Head of caudate nucleus (tissue), 42 donors: ENCODE measurements around the gene TFR2.

ENCODE experiments used
- DNase-seq, 42 donors: peaks; one replicate each; pipeline versions ENCODE4 v3.0.0 to v3.0.0-alpha.2; 2020 to 2021; ENCODE audit warnings: mixed read lengths in 7 of 42
- intact Hi-C: fragments of 100-400 bp; cut with DNase I; formaldehyde crosslinking; loops from one replicate; pipeline ENCODE4 v1.15.0; 2022

Gene TFR2

DNA sequence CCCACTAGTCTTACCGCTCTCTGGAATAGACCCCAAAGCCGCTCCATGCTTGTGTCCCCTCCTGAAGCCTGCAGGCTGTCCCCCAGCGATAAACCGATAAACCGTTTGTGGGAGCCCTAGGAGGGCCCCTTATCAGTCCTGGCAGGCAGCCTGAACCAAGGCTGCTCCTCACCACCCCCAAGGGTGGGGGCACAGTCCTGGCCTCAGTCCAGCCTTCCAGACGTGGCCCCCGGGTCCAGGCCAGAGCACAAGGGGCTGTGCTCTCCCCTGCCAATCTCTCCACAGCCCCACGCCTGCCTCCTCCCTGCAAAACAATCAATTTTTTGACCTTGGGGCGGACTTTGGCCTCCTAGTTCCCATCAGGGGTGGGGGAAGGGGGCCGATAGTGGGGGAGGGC, at the start of gene TFR2:
TFR2 (minus strand) TSS at position 90 of the 397 bp plus-strand sequence; CDS start at position 47, 43 bp downstream.
- intact Hi-C loops, result no loop called here
- DNase-seq, result no peak

DNA sequence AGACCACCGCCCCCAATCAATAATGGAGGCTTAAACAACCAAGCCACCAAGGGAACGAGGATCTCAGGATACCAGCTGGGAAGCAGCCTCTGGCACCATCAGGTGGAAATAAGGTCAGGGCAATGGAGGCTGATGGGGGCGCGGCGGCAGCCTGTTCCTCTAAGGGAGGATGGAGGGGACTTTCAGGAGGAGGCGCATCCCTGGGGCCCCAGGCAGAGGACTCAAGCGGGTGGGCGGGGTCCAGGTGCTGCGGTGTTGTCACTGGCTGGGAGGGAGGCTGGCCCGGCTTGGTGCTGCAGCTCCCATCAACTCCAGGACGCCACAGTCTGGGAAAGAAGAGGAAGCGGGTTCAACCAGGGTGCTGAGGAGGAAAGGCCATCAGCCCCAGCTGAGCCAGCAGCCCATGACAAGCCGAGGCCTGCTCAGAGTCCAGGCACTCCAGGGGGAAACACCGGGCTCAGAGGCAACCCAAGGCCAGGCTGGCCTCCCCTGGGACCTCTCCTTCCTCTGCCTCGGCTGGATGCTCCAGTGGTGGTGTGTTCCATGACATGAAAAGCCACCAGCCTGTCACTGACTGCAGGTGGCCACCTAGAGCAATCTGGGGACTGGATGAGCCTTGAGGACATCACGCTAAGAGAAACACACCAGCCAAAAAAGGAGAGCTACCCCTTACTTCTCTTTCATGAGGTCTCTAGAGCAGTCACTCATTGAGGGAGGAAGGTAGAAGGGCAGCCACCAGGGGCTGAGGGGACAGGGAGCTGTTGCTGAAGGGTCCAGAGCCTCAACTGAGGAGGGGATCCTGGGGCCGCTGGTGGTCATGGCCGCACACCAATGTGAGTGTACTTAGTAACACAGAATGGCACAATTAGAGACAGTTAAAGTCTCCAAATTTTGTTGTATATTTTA, 48.1 kb upstream of the TFR2 start:
- DNase-seq, result peak in 1 of 42 donors; percentile 24
- intact Hi-C loops, result loop anchor here (10.0 kb wide), 1 partner anchor 215 kb away; the partner anchor contains the start of gene TSC22D4

DNA sequence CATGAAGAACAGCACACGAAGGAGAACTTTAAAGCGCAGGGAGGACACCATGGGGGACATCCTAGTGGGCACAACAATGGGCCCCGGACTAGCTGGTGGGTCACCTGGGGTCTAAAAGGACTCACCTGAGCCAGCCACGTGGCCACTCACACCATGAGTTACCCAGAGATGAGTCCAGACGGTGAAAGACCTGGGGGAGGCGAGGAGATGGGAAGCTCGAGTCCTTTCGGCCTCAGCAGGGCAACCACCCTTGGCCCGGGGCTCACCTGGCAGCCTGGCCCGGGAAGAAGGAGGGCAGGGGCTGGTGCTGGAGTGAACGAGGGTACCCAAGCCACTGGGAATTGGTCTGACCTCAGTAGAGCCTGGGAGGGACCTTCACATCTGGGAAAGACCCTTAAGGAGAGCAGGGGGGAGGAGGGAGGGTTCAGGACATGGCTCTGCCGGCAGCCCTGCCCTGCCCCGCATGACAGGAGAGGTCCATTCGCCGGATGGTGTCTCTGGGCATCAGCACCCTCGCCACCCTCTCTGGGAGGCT, 47.0 kb upstream of the TFR2 start:
- intact Hi-C loops, result loop anchor here (10.0 kb wide), 1 partner anchor 214 kb away; the partner anchor contains the start of gene TSC22D4
- no peak for DNase-seq

DNA sequence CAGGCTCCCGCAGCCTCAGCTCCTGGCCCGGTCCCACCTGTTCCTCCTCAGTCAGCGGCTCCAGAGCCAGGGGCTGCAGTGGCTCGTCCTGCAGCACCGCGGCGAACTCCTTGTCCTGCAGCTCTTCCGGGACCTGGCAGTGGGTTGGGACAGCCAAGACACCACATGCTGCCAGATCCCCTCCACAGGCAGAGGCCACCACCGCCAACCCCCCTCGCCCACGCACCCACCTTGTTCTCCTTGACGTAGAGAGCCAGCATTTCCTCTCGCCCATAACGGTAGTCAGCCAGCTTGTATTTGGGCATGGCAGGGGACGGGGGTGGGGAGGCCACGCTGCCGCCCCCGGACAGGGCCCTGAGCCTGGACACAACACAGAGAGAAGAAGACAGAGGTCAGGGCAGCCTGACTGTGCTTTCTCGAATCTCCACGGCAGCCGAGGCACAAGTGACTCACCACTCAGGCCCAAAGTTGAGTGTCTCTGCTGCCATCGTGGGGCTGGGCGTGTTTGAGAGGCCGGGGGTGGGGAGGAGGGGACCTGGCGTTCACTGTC, 46.5 kb upstream of the TFR2 start:
- intact Hi-C loops, result loop anchor here (10.0 kb wide), 1 partner anchor 213 kb away; the partner anchor contains the start of gene TSC22D4
- DNase-seq, result peak in 1 of 42 donors; percentile 9

DNA sequence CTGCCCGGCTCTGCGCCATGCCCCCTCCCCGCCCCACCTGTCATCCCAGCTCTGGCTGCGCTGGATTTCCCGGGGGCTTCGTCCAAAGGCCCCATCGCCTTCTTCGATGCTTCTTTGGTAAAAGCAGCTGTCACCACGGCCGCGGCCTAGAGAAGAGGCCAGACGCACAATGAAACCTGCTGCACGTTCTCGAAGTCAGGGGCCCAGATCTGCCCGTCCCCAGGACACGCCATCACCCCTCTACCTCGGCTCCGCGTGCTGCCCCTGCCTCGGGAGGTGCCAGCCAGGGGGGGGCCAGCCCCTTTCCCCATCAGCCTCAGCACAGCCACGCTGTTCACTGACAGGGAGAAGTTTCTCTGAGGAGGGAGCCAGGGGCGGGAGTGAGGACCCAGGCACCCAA, 45.9 kb upstream of the TFR2 start:
- peak in 1 of 42 donors; percentile 2 for DNase-seq
- intact Hi-C loops, result loop anchor here (10.0 kb wide), 1 partner anchor 212 kb away; the partner anchor contains the start of gene TSC22D4

- DNase-seq, result no peak
- intact Hi-C loops, result loop anchor here (10.0 kb wide), 1 partner anchor 212 kb away; the partner anchor contains the start of gene TSC22D4
Measured at GRCh38 chr7:100686822-100687211, 45.5 kb upstream of the TFR2 start.

- peak in 10 of 42 donors; percentile 8 to 55 (median 26) for DNase-seq
- intact Hi-C loops, result loop anchor here (10.0 kb wide), 1 partner anchor 212 kb away; the partner anchor contains the start of gene TSC22D4
Measured at GRCh38 chr7:100686201-100686821, 45.0 kb upstream of the TFR2 start.

DNA sequence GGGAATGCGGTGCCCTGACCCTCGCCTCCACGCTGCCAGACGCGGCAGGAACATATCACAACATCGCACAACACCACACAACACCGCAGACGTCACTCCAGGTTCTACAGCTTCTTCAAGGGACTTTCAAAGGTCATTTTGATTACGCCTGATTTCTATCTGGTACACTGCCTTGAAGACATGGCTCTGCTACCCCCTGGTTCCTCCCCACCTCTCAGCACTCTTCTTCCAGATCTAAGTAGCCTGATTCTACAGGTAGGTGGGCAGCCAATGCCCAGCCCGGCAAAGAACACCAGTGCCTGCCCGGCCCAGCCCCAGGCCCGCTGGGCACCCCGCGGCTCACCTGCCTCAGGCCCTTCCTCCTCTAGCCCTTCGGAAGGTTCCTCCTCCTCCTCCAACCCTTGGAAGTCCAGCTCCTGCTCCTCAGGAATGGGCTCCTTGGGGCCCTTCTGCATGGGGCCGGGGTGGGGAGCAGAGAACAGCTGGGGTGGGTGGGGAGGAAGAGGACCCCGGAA, 44.3 kb upstream of the TFR2 start:
- intact Hi-C loops, result loop anchor here (10.0 kb wide), 1 partner anchor 211 kb away; the partner anchor contains the start of gene TSC22D4
- no peak for DNase-seq

GRCh38 chr7:100685049-100685605, 43.8 kb upstream of the TFR2 start:
- peak in 5 of 42 donors; percentile 4 to 29 (median 20) for DNase-seq
- intact Hi-C loops, result loop anchor here (10.0 kb wide), 1 partner anchor 210 kb away; the partner anchor contains the start of gene TSC22D4

- intact Hi-C loops, result loop anchor here (10.0 kb wide), 1 partner anchor 210 kb away; the partner anchor contains the start of gene TSC22D4
- peak in 2 of 42 donors; percentile 20 to 35 for DNase-seq
Measured at GRCh38 chr7:100684534-100685042, 43.2 kb upstream of the TFR2 start.

DNA sequence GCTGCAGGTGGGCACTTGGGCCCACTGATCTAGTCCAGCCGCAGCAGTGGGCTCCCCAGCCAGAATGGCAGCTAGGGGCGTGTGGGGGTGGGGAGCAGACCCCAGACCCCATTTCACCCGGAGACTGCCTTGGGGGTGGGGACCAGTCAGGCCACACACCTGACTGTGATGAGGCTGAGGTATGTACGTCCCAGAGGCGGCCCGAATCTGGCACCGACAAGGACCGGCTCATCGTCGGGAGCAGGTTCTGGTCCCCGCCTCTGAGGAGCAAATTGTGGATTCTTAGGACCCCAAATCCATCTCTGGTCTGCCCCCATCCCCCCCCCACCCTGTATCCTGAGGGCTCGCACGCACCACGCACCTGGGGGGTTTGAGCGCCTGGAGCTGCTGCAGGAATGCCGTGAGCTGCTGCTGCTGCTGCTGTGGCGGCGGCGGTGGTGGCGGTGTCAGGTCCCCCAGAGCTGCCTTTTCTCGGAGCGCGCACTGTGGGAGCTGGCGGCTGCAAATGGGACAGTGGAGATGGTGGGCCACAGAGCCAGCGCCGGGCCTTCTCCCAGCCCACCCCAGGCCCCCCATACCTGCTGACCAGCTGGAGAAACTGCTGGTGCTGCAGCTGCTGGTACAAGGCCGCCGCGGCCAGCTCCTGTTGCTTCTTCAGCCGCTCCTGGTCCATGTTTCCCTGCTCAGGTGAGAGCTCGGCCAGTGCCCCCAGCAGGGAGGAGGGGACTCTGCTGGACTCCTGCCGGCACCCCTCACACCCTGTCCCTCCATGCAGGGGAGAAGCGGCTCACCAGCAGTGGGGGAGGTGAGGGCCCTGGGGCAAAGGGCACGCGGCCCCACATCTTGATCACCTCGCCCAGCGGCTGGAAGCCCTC, 42.5 kb upstream of the TFR2 start:
- intact Hi-C loops, result loop anchor here (10.0 kb wide), 1 partner anchor 209 kb away; the partner anchor contains the start of gene TSC22D4
- peak in 12 of 42 donors; percentile 16 to 58 (median 42) for DNase-seq

- intact Hi-C loops, result loop anchor here (10.0 kb wide), 1 partner anchor 208 kb away; the partner anchor contains the start of gene TSC22D4
- peak in 12 of 42 donors; percentile 11 to 66 (median 32) for DNase-seq
Measured at GRCh38 chr7:100682991-100683658, 41.8 kb upstream of the TFR2 start.

GRCh38 chr7:100682228-100682741, 40.9 kb upstream of the TFR2 start:
- intact Hi-C loops, result loop anchor here (10.0 kb wide), 1 partner anchor 207 kb away; the partner anchor contains the start of gene TSC22D4

DNA sequence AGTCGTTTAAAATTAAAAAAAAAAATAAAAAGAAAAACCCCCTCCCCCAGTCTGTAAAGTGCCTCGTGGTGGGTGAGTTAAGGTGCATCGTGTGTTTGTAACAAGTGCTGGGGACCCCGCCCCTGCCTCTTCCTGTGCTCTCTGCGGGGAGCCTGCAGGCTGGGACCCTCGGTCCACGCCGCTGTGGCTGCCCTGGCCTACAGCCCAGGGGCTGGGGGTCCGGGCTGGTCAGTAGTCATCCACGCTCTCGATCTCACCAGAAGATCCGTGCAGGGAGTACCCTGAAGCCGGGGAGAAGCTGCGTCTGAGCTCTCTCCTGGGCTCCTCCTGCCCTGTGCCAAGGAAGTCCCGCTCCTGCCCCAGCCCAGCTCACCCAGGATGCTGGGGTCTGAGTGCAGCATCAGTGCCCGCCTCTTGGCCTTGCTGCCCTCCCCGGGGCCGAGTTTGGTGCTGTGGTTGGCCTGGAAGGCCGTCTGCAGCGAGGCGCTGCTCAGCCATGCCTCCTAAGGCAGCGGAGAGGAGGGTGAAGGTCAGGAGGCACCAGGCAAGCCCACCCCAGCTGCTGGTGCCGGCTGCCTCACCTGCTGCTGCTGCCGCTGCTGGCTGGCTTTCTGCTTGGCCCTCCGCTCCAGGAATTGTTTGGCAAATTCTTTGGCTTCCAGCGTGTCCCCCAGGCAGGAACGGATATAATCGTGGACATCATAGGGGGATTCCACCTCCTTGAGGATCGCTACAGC, 40.3 kb upstream of the TFR2 start:
- intact Hi-C loops, result loop anchor here (10.0 kb wide), 1 partner anchor 207 kb away; the partner anchor contains the start of gene TSC22D4
- peak in 1 of 42 donors; percentile 3 for DNase-seq

More at GRCh38 chr7:100682228-100682741, 40.9 kb upstream of the TFR2 start:
- peak in 26 of 42 donors; percentile 31 to 83 (median 61) for DNase-seq
